HFFc6 (cell line): ENCODE measurements around the gene STX8. TPM values are rescaled to one million over a fixed set of nuclear protein-coding genes. Genes with fewer than 3 reads are reported as not detected.

Experiments used
- DNase-seq: peaks from one replicate; pipeline ENCODE4 v3.0.0-alpha.2; 2018
- H3K27ac Mint-ChIP-seq: 2 replicates; pipeline ENCODE4 v1.8.0; 2020; ENCODE audit warnings: mild to moderate bottlenecking, mixed read lengths
- H3K27me3 Mint-ChIP-seq: 2 replicates; pipeline ENCODE4 v1.8.0; 2021; ENCODE audit warnings: mild to moderate bottlenecking, moderate library complexity, mixed read lengths; ENCODE audit not compliant: insufficient read depth
- H3K36me3 Mint-ChIP-seq: 2 replicates; pipeline ENCODE4 v1.8.0; 2021; ENCODE audit warnings: low read depth, mixed read lengths
- H3K4me1 Mint-ChIP-seq: 2 replicates; pipeline ENCODE4 v1.8.0; 2020; ENCODE audit warnings: low read depth, mixed read lengths
- H3K4me3 Mint-ChIP-seq: 2 replicates; pipeline ENCODE4 v1.8.0; 2020; ENCODE audit warnings: mild to moderate bottlenecking, moderate library complexity, mixed read lengths
- H3K9me3 Mint-ChIP-seq: 2 replicates; pipeline ENCODE4 v1.8.0; 2020; ENCODE audit warnings: mild to moderate bottlenecking, mixed read lengths
- total RNA-seq, 6 experiments: library from RNA; stranded (reverse); fragmentation: NEBNext Ultra II Directional; extraction: Animal tissue kit (Norgen Biotek cat#: 25700); gene quantifications; 2 replicates in 1 of 6; 3 replicates in 5 of 6; pipeline ENCODE4 v1.2.3, GENCODE V29; 2021
- TF ChIP-seq, protein P1 (sequence below): fragments of 200-600 bp; sonication (generic); IDR thresholded peaks from 2 replicates; pipeline ENCODE4 v1.5.0; 2021; ENCODE audit warnings: antibody characterized with exemption, mild to moderate bottlenecking

The STX8 gene
- total RNA-seq, 6 experiments from 2014 or later: 48.9 to 73.8 (median 60.9) TPM

GRCh38 chr17:9324864-9325263, 250.8 kb downstream of the STX8 start:
- DNase-seq: no peak
- Mint-ChIP-seq H3K27me3 (no peaks in the 10 kb centered on the region; the same call in none of the 2 replicates), H3K4me3 (no peak overlapping the region), H3K27ac (no peak overlapping the region), H3K9me3 (peaks cover 15% of the 10 kb centered on the region), H3K4me1 (no peaks in the 10 kb centered on the region), H3K36me3 (peaks cover 5% of the 10 kb centered on the region; the same call in 1 of the 2 replicates)
- TF ChIP-seq, protein P1, sequence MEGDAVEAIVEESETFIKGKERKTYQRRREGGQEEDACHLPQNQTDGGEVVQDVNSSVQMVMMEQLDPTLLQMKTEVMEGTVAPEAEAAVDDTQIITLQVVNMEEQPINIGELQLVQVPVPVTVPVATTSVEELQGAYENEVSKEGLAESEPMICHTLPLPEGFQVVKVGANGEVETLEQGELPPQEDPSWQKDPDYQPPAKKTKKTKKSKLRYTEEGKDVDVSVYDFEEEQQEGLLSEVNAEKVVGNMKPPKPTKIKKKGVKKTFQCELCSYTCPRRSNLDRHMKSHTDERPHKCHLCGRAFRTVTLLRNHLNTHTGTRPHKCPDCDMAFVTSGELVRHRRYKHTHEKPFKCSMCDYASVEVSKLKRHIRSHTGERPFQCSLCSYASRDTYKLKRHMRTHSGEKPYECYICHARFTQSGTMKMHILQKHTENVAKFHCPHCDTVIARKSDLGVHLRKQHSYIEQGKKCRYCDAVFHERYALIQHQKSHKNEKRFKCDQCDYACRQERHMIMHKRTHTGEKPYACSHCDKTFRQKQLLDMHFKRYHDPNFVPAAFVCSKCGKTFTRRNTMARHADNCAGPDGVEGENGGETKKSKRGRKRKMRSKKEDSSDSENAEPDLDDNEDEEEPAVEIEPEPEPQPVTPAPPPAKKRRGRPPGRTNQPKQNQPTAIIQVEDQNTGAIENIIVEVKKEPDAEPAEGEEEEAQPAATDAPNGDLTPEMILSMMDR: no peak

DNA sequence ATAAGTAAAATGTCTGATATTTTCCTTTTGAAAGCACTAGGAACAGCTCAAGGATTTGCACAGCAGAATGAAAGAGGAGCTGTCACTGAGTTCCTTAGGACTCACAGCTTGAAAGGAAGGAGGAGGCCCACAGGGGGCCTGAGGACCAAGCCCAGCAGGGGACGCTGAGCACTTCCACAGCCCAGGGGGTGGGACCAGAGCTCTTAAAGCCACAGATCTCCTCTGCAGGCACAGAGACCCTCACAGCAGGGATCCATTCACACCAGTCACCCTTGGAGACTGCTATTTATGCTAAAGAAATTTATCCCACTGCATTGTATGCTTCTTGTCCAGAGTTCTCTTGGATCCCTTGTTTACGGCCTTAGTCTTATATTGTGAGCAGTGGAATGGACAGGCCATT, 253.3 kb downstream of the STX8 start:
- H3K36me3 Mint-ChIP-seq: peaks cover 11% of the 10 kb centered on the region
- H3K4me1 Mint-ChIP-seq: no peaks in the 10 kb centered on the region
- peaks cover 20% of the 10 kb centered on the region for H3K9me3 Mint-ChIP-seq
- no peak overlapping the region for H3K4me3 Mint-ChIP-seq
- DNase-seq: no peak
- H3K27ac Mint-ChIP-seq: no peak overlapping the region
- H3K27me3 Mint-ChIP-seq: no peaks in the 10 kb centered on the region; the same call in none of the 2 replicates
- TF ChIP-seq, protein P1: no peak

GRCh38 chr17:9321890-9322289, 253.7 kb downstream of the STX8 start:
- Mint-ChIP-seq H3K36me3 (peaks cover 15% of the 10 kb centered on the region), H3K9me3 (peaks cover 25% of the 10 kb centered on the region), H3K27me3 (no peaks in the 10 kb centered on the region; the same call in none of the 2 replicates), H3K4me3 (no peak overlapping the region), H3K4me1 (no peaks in the 10 kb centered on the region), H3K27ac (no peak overlapping the region)
- TF ChIP-seq, protein P1: no peak
- DNase-seq: no peak

GRCh38 chr17:9315360-9315759, 260.3 kb downstream of the STX8 start:
- no peak overlapping the region for H3K4me3 Mint-ChIP-seq
- H3K36me3 Mint-ChIP-seq: peaks cover 18% of the 10 kb centered on the region
- TF ChIP-seq, protein P1: no peak
- peaks cover 28% of the 10 kb centered on the region for H3K9me3 Mint-ChIP-seq
- no peaks in the 10 kb centered on the region for H3K4me1 Mint-ChIP-seq
- H3K27me3 Mint-ChIP-seq: no peaks in the 10 kb centered on the region; the same call in 1 of the 2 replicates
- DNase-seq: no peak
- H3K27ac Mint-ChIP-seq: no peak overlapping the region

GRCh38 chr17:9313346-9313745, 262.3 kb downstream of the STX8 start:
- peaks cover 20% of the 10 kb centered on the region for H3K9me3 Mint-ChIP-seq
- H3K36me3 Mint-ChIP-seq: peaks cover 11% of the 10 kb centered on the region
- no peaks in the 10 kb centered on the region for H3K27me3 Mint-ChIP-seq
- no peak for DNase-seq
- H3K4me1 Mint-ChIP-seq: no peaks in the 10 kb centered on the region
- TF ChIP-seq, protein P1: no peak
- no peak overlapping the region for H3K4me3 Mint-ChIP-seq
- H3K27ac Mint-ChIP-seq: no peak overlapping the region

- H3K9me3 Mint-ChIP-seq: no peaks in the 10 kb centered on the region; the same call in 1 of the 2 replicates
- TF ChIP-seq, protein P1: no peak
- no peaks in the 10 kb centered on the region for H3K36me3 Mint-ChIP-seq
- no peak overlapping the region for H3K27ac Mint-ChIP-seq
- peaks cover 8% of the 10 kb centered on the region; the same call in 1 of the 2 replicates for H3K4me1 Mint-ChIP-seq
- H3K4me3 Mint-ChIP-seq: no peak overlapping the region
- DNase-seq: no peak
- no peaks in the 10 kb centered on the region for H3K27me3 Mint-ChIP-seq
Measured at GRCh38 chr17:9309216-9309615, 266.4 kb downstream of the STX8 start.
